Tibial nerve (tissue), 4 donors: Measurements from ENCODE around the gene TSEN15. TPM values are rescaled to one million over a fixed set of nuclear protein-coding genes. Genes with fewer than 3 reads are reported as not detected.

ENCODE experiments used
- DNase-seq, 2 donors: peaks; one replicate each; pipeline ENCODE4 v3.0.0-alpha.2; 2019; ENCODE audit warnings: low spot score in 2 of 2
- H3K27ac ChIP-seq, 4 donors: fragments of 200-600 bp; sonication (generic) in 3 of 4; one replicate each; pipeline ENCODE4 v1.5.1; 2017 to 2019; ENCODE audit warnings: mild to moderate bottlenecking in 1 of 4
- H3K27me3 ChIP-seq, 2 donors: fragments of 200-600 bp; sonication (generic) in 1 of 2; one replicate each; pipeline versions ENCODE4 v1.5.1 to v1.6.0; 2017 to 2019
- H3K36me3 ChIP-seq, 3 donors: fragments of 200-600 bp; sonication (generic); one replicate each; pipeline ENCODE4 v1.5.1; 2018 to 2019
- H3K4me1 ChIP-seq, 4 donors: fragments of 200-600 bp; sonication (generic) in 3 of 4; one replicate each; pipeline ENCODE4 v1.5.1; 2017 to 2019
- H3K4me3 ChIP-seq, 4 donors: fragments of 200-600 bp; sonication (generic) in 3 of 4; one replicate each; pipeline ENCODE4 v1.5.1; 2017 to 2019; ENCODE audit warnings: mild to moderate bottlenecking in 1 of 4, moderate library complexity in 1 of 4
- H3K9me3 ChIP-seq, 4 donors: fragments of 200-600 bp; sonication (generic) in 3 of 4; one replicate each; pipeline ENCODE4 v1.5.1; 2017 to 2019
- EP300 ChIP-seq, 2 donors: sonication (generic); formaldehyde crosslinking; IDR thresholded peaks; one replicate each; pipeline ENCODE4 v1.6.1; 2017; ENCODE audit warnings: antibody characterized with exemption in 2 of 2, mild to moderate bottlenecking in 1 of 2
- POLR2A ChIP-seq, 2 donors: fragments of 450-650 bp; IDR thresholded peaks; one replicate each; pipeline ENCODE4 v1.6.1; 2017; ENCODE audit warnings: antibody characterized with exemption in 2 of 2, mild to moderate bottlenecking in 2 of 2, moderate library complexity in 2 of 2
- WGBS, 2 donors: methylation state at CpG; one replicate each; pipeline ENCODE4 v1.1.5; 2018; 5-methylcytosine and 5-hydroxymethylcytosine counted together
- total RNA-seq, 4 donors: library from RNA; depleted of rRNA; stranded (reverse); fragments of >200 nt; gene quantifications; one replicate each; pipeline ENCODE4 v1.1.0, GENCODE V29; 2016
- TF ChIP-seq, protein P1 (sequence below), 5 experiments: fragments of 200-600 bp in 3 of 5; fragments of 450-650 bp in 2 of 5; sonication (generic) in 3 of 5; IDR thresholded peaks; one replicate each; pipeline ENCODE4 v1.5.1; 2016 to 2019; ENCODE audit warnings: antibody characterized with exemption in 5 of 5, mild to moderate bottlenecking in 3 of 5, moderate library complexity in 2 of 5

The TSEN15 gene
- total RNA-seq, 4 donors from 2014 or later, result 25.5 to 36.5 (median 31.5) TPM

DNA sequence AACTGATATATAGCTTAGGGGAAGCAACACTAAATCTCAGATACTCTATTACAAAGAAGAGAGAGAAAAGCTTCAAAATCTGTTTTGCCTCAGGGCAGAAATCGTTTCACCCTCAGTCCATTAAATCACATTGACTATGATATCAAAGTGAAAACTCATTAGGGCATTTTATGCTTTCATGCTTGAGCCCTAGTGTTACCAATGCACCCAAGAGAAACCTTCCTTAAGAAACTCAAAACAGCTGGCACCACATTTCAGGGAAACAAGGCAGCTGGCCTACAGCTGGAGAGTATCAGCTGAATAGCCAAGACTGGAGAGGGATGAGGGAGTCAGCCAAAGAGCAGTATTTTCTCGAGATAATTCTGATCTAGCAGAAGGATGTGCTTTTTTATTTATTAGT is 28.9 kb upstream of the TSEN15 start:
- Histone ChIP-seq H3K27me3 (no peaks in the 10 kb centered on the region), H3K4me1 (peaks cover 0 to 16% (median 0%) of the 10 kb centered on the region in 4 donors), H3K27ac (no peak overlapping the region), H3K9me3 (no peaks in the 10 kb centered on the region), H3K36me3 (no peaks in the 10 kb centered on the region), H3K4me3 (no peak overlapping the region)
- TF ChIP-seq POLR2A (IDR thresholded peaks at IDR 0.05) (no peak), EP300 (IDR thresholded peaks at IDR 0.05) (no peak)
- TF ChIP-seq, protein P1, sequence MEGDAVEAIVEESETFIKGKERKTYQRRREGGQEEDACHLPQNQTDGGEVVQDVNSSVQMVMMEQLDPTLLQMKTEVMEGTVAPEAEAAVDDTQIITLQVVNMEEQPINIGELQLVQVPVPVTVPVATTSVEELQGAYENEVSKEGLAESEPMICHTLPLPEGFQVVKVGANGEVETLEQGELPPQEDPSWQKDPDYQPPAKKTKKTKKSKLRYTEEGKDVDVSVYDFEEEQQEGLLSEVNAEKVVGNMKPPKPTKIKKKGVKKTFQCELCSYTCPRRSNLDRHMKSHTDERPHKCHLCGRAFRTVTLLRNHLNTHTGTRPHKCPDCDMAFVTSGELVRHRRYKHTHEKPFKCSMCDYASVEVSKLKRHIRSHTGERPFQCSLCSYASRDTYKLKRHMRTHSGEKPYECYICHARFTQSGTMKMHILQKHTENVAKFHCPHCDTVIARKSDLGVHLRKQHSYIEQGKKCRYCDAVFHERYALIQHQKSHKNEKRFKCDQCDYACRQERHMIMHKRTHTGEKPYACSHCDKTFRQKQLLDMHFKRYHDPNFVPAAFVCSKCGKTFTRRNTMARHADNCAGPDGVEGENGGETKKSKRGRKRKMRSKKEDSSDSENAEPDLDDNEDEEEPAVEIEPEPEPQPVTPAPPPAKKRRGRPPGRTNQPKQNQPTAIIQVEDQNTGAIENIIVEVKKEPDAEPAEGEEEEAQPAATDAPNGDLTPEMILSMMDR (IDR thresholded peaks at IDR 0.05), result no peak
- no peak for DNase-seq
- 38 to 48% methylated on average over 2 of the region's 2 CpGs for WGBS, 2 donors

DNA sequence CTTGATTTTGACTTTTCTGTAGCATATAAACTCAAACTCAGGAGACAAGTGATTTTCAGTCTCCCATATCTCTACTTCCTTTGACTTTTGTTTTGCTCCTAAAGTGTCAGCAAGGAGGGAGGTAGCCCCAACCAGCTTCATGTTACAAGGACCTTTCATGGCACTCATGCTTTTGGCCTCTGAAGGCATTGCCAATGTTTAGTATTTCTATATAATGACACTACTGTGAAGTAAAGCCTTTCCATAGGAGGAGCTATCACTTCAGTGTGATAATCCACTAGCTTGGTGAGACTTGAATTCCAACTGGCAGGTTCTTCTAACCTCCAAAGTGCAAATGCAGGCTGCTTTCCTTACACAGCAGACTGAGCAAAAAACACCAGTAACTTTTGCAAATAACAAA is 28.4 kb upstream of the TSEN15 start:
- DNase-seq, result no peak
- no peak for TF ChIP-seq POLR2A (IDR thresholded peaks at IDR 0.05)
- Histone ChIP-seq H3K4me1 (peaks cover 0 to 16% (median 0%) of the 10 kb centered on the region in 4 donors), H3K9me3 (no peaks in the 10 kb centered on the region), H3K27ac (no peak overlapping the region), H3K4me3 (no peak overlapping the region), H3K27me3 (no peaks in the 10 kb centered on the region), H3K36me3 (no peaks in the 10 kb centered on the region)

DNA sequence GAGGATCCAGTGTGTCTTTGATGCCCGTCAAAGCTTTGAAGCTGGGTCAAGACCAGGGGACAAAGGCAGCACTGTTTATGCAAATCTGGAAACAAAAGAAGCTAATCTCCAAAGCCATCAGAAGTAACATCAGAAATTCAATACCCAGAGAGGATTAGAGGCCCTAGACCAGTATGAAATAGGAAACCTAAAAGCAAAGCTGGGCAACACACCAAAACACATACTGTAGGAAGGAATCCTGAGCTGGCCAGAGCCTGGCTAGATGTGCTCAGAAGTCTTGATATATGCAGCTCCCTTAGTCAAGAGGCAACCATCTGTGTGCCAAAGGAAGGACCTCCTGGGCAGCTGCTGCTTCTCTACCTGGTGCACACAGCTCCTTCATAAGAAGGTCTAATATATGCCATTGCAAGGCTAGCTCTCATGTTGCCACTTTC is 26.3 kb upstream of the TSEN15 start:
- H3K36me3 ChIP-seq, result no peaks in the 10 kb centered on the region
- H3K27ac ChIP-seq, result no peak overlapping the region
- TF ChIP-seq, protein P1 (IDR thresholded peaks at IDR 0.05), result no peak
- no peak for TF ChIP-seq EP300 (IDR thresholded peaks at IDR 0.05)
- peaks cover 0 to 16% (median 0%) of the 10 kb centered on the region in 4 donors for H3K4me1 ChIP-seq
- H3K9me3 ChIP-seq, result no peaks in the 10 kb centered on the region
- DNase-seq, result no peak
- H3K4me3 ChIP-seq, result no peak overlapping the region
- 35 to 55% methylated on average over 1 of the region's 1 CpG for WGBS, 2 donors
- no peaks in the 10 kb centered on the region for H3K27me3 ChIP-seq

DNA sequence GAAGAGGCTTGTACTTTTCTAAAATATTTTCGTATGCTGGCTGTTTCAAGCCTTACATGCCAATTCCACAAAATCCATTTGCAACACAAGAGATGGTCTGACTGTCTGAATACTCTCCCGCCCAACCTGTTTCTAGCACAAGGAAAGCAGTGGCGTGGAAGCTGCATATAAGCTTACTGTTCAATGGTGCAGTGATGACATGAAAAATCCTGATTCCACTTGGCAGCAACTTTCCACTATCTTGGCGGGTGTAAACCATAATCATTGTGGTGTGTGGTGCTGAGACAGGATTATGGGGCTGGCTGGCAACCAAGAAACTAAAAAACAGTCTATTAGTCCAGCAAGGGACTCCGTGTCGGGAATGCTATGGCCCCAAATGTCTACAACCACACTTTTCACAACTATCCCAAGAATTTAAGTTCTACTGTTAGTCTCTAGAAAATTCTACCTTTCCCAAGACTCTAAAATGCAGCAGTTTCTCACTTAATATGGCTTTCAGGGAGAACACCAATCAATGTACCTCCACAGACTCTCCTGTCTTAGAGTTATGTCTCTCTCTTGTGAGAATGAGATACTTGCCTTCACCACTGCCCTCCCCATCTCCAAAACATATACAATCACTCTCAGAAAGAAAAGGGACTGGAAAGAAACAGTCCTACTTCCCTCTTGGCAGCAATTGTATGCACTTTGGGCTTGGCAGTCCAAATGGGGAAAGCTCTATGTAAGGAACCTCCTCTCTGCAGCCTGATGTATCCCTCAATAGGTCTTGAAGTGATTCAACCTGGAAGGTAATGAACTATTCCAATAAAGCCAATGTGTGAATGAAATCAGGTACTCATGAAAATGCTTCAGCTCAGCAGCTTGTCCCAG is 23.5 kb upstream of the TSEN15 start:
- no peak for DNase-seq
- H3K9me3 ChIP-seq, result no peaks in the 10 kb centered on the region
- no peak overlapping the region for H3K27ac ChIP-seq
- TF ChIP-seq POLR2A (IDR thresholded peaks at IDR 0.05), result no peak
- no peak for TF ChIP-seq EP300 (IDR thresholded peaks at IDR 0.05)
- TF ChIP-seq, protein P1 (IDR thresholded peaks at IDR 0.05), result no peak
- H3K4me3 ChIP-seq, result no peak overlapping the region
- WGBS, 2 donors, result 78 to 88% methylated on average over 6 of the region's 6 CpGs
- H3K4me1 ChIP-seq, result no peaks in the 10 kb centered on the region
- no peaks in the 10 kb centered on the region for H3K36me3 ChIP-seq
- no peaks in the 10 kb centered on the region for H3K27me3 ChIP-seq

DNA sequence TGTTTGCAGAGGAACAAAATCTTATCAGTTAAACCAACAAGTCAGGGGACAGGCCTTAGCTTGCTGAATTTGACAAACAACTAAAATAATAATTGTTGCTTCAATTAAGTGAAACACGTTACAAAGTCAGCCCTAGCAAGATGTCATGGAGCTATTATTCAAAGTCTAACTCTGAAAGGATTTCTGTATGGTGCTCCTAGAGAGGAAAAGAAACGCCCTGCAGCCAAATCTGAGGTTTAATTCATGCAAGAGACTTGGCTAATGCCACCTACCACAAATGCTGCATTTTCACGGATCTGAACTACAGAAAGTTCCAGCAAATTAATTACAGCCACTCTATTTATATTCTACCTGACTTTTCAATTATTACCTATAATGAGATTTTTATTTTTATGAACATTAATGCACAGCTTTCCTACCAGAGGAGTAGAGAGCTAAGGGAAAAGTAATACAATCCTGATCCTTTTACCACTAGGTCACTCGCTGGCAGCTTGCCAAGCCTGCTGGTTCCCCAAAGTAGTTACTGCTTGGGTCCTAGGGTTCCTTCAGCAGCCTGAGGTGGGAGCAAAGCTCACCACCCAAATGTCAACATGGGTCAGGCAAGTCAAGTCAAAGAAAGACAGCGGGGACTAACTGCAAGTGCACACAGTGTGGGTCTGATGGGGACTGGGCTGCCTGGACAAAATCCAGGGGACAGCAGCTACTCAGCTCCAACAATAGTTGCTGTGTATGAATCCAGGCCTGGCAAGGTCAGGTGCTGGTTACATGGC is 22.5 kb upstream of the TSEN15 start:
- Histone ChIP-seq H3K27me3 (peaks cover 0 to 3% of the 10 kb centered on the region in 2 donors), H3K4me1 (no peaks in the 10 kb centered on the region), H3K4me3 (no peak overlapping the region), H3K36me3 (no peaks in the 10 kb centered on the region), H3K9me3 (no peaks in the 10 kb centered on the region), H3K27ac (no peak overlapping the region)
- DNase-seq, result no peak
- 67 to 73% methylated on average over 5 of the region's 5 CpGs for WGBS, 2 donors
- TF ChIP-seq, protein P1 (IDR thresholded peaks at IDR 0.05), result no peak
- no peak for TF ChIP-seq POLR2A (IDR thresholded peaks at IDR 0.05)
- no peak for TF ChIP-seq EP300 (IDR thresholded peaks at IDR 0.05)
